CD4-positive, CD25-positive, alpha-beta regulatory T cell (primary cell): ENCODE measurements around the gene BANP. TPM values are rescaled to one million over a fixed set of nuclear protein-coding genes. Genes with fewer than 3 reads are reported as not detected.
"Not testable (repeated sequence)": the region's sequence is repeated elsewhere in the genome, so short reads cannot be mapped to it uniquely, and the experiment has no call there.

Experiments used
- ATAC-seq, 2 donors: fragments of 150-1000 bp; cut with Tn5 transposase; one replicate each; pipeline ENCODE4 v1.10.0; 2021; ENCODE audit warnings: low read depth in 2 of 2, moderate number of reproducible peaks in 2 of 2, moderate library complexity in 1 of 2
- DNase-seq, 3 donors: peaks; one replicate each; pipeline versions ENCODE4 v3.0.0 to v3.0.0-alpha.2; 2012 to 2022; ENCODE audit warnings: mixed read lengths in 1 of 3
- H3K27ac ChIP-seq: one replicate; pipeline ENCODE4 v1.7.0; 2013; ENCODE audit warnings: mild to moderate bottlenecking, low read length; ENCODE audit not compliant: insufficient read depth, poor library complexity, severe bottlenecking
- H3K27me3 ChIP-seq: one replicate; pipeline ENCODE4 v1.7.0; 2013; ENCODE audit warnings: low read length; ENCODE audit not compliant: control insufficient read depth, insufficient read depth
- H3K36me3 ChIP-seq: one replicate; pipeline ENCODE4 v1.7.0; 2013; ENCODE audit warnings: mild to moderate bottlenecking, low read length, moderate library complexity; ENCODE audit not compliant: control insufficient read depth, insufficient read depth
- H3K4me1 ChIP-seq: 2 replicates; pipeline ENCODE4 v1.7.0; 2013; ENCODE audit warnings: mild to moderate bottlenecking, low read length; ENCODE audit not compliant: insufficient read depth, control insufficient read depth, poor library complexity, severe bottlenecking
- H3K4me3 ChIP-seq: one replicate; pipeline ENCODE4 v1.7.0; 2013; ENCODE audit warnings: low read depth, mild to moderate bottlenecking, low read length, moderate library complexity
- H3K9me3 ChIP-seq, 2 experiments: 1 replicate in 1 of 2; 2 replicates in 1 of 2; pipeline ENCODE4 v1.7.0; 2013; ENCODE audit warnings: low read length in 2 of 2, mild to moderate bottlenecking in 1 of 2, moderate library complexity in 1 of 2; ENCODE audit not compliant: control insufficient read depth in 2 of 2
- H3K27ac Mint-ChIP-seq, 3 donors: one replicate each; pipeline ENCODE4 v1.8.0; 2020 to 2022; ENCODE audit warnings: mild to moderate bottlenecking in 3 of 3, mixed read lengths in 3 of 3, moderate library complexity in 2 of 3
- H3K27me3 Mint-ChIP-seq: one replicate; pipeline ENCODE4 v1.8.0; 2022; ENCODE audit warnings: mild to moderate bottlenecking, mixed read lengths
- H3K36me3 Mint-ChIP-seq: one replicate; pipeline ENCODE4 v1.8.0; 2020; ENCODE audit warnings: mixed read lengths
- H3K4me1 Mint-ChIP-seq, 4 donors: one replicate each; pipeline ENCODE4 v1.8.0; 2020 to 2022; ENCODE audit warnings: mixed read lengths in 4 of 4, mild to moderate bottlenecking in 1 of 4
- H3K4me3 Mint-ChIP-seq, 4 donors: one replicate each; pipeline ENCODE4 v1.8.0; 2020 to 2022; ENCODE audit warnings: mild to moderate bottlenecking in 4 of 4, mixed read lengths in 4 of 4, moderate library complexity in 3 of 4
- H3K9me3 Mint-ChIP-seq, 7 donors: one replicate each; pipeline ENCODE4 v1.8.0; 2020 to 2022; ENCODE audit warnings: mixed read lengths in 7 of 7, mild to moderate bottlenecking in 3 of 7, moderate library complexity in 2 of 7
- polyA plus RNA-seq, 4 donors: library from polyadenylated mRNA; unstranded; fragments of 300-500 nt; fragmentation: Illumina TruSeq; gene quantifications; one replicate each; pipeline ENCODE4 v1.2.3, GENCODE V29; 2021
- total RNA-seq: library from RNA; stranded (reverse); gene quantifications from one replicate; pipeline ENCODE4 v1.2.3, GENCODE V29; 2022

Gene BANP
- total and polyA plus RNA-seq, 5 donors from 2014 or later = 20.4 to 114 (median 26.6) TPM

DNA sequence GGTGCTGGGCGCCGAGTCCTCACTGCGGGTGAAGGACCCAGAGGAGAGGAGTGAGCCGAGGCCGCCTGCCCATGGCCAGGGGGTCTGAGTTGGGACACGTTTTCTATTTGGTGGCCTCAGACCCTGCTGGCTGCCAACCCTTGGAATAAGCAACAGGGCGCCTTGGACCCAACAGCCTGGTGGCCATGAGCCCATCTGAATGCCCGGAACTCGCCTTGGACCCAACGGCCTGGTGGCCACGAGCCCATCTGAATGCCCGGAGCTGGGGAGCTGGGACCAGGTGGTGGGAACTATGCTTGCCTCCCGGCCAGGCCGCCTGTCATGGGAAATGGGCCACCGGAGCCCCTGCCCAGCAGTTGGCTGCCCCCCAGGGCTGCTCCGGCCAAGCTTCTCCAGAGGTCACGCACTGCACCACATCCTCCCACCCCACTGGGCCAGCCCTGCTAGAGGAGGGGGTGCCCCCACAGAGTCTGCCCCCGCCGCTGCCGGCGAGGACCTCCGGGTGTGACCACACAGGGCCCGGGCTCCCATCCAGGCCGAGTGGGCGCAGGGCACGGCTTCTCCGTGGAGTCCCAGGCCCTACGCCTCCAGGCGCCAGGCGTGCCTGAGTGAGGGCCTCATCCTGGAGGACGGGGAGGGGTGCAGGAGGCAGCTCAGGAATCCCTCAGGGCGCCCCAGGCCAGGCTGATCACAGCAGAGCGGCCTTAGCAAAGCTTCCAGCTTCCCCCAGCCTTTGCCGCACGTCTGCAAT, 140.2 kb downstream of the BANP start:
- H3K36me3 Mint-ChIP-seq, H3K4me3 ChIP-seq, H3K9me3 ChIP-seq, DNase-seq, H3K36me3 ChIP-seq, H3K9me3 Mint-ChIP-seq, H3K4me1 Mint-ChIP-seq, H3K27me3 ChIP-seq, H3K4me3 Mint-ChIP-seq, H3K27ac Mint-ChIP-seq, H3K4me1 ChIP-seq, H3K27me3 Mint-ChIP-seq, H3K27ac ChIP-seq: not testable (repeated sequence)
- peak in 1 of 2 donors; percentile 15 for ATAC-seq

DNA sequence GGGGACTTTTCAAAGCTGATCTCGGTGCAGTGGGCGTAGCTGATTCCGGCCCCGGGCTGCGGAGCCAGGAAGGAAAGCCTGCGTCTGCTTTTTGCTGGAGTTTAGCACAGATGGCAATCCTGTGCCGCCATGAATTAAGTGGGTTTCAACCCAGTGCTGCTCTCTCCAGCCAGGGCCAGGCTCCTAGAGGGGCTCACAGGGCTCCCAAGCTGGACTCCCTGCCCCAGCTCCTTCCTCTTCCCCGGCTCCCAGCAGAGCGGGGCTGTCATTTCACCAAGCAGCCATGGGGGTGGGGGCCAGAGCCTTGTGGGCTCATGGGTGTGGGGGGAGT, 140.7 kb downstream of the BANP start:
- not testable (repeated sequence) for H3K27me3 Mint-ChIP-seq, DNase-seq

GRCh38 chr16:88092791-88093555, 141.7 kb downstream of the BANP start:
- H3K27ac Mint-ChIP-seq, H3K9me3 Mint-ChIP-seq, H3K4me1 ChIP-seq, H3K27ac ChIP-seq, H3K4me3 ChIP-seq, H3K36me3 Mint-ChIP-seq, H3K9me3 ChIP-seq, ATAC-seq, H3K4me1 Mint-ChIP-seq, H3K4me3 Mint-ChIP-seq, H3K27me3 Mint-ChIP-seq, H3K27me3 ChIP-seq, H3K36me3 ChIP-seq, DNase-seq: not testable (repeated sequence)

More for the DNA sequence above, 140.7 kb downstream of the BANP start:
- H3K36me3 Mint-ChIP-seq, H3K36me3 ChIP-seq, H3K4me3 ChIP-seq, H3K27ac ChIP-seq, H3K4me1 ChIP-seq, H3K4me1 Mint-ChIP-seq, H3K9me3 Mint-ChIP-seq, H3K4me3 Mint-ChIP-seq, H3K27me3 ChIP-seq, ATAC-seq, H3K27ac Mint-ChIP-seq, H3K9me3 ChIP-seq: not testable (repeated sequence)

DNA sequence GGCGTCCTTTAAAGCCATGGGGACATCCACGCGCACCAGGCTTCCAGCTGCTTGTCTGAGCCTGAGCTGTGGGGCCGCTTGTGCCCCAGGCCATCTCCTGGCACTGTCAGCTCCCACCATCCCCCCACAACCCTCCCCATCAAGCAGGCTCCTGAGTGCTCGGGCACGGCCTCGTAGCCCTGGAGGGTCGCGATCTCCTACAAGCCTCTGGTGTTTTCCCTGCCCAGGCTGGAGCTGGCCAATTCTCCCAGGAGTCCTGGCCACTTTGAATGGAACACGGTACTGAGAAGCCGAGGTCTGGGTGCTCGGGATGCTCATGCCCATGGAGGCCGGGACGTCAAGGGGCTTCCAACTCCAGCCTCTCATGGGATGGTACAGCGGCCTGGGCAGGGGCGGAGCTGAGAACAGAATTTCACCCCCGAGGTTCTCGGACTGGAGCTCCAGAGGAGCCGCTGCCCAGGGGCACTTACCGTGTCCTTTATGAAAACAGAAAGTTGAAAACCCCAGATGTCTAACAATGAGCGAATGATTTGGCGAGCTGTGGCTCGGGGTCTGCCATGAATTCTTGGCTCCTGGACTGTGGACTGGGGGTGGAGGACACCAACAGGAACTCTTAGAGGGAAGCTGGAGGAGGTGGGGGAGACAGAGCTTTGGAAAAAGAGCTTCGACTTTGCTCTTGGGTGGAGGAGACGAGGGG, 142.5 kb downstream of the BANP start:
- not testable (repeated sequence) for H3K4me3 ChIP-seq, H3K4me1 Mint-ChIP-seq, H3K9me3 Mint-ChIP-seq, H3K36me3 Mint-ChIP-seq, H3K27ac ChIP-seq, DNase-seq, H3K27ac Mint-ChIP-seq, H3K4me3 Mint-ChIP-seq, H3K36me3 ChIP-seq, H3K4me1 ChIP-seq, H3K9me3 ChIP-seq, H3K27me3 Mint-ChIP-seq, ATAC-seq, H3K27me3 ChIP-seq

GRCh38 chr16:88094253-88094575, 143.0 kb downstream of the BANP start:
- H3K4me3 ChIP-seq, H3K27me3 Mint-ChIP-seq, H3K27ac ChIP-seq, H3K9me3 Mint-ChIP-seq, H3K27me3 ChIP-seq, H3K36me3 Mint-ChIP-seq, H3K9me3 ChIP-seq, DNase-seq, H3K4me1 ChIP-seq, H3K4me1 Mint-ChIP-seq, H3K27ac Mint-ChIP-seq, H3K36me3 ChIP-seq, ATAC-seq, H3K4me3 Mint-ChIP-seq: not testable (repeated sequence)

DNA sequence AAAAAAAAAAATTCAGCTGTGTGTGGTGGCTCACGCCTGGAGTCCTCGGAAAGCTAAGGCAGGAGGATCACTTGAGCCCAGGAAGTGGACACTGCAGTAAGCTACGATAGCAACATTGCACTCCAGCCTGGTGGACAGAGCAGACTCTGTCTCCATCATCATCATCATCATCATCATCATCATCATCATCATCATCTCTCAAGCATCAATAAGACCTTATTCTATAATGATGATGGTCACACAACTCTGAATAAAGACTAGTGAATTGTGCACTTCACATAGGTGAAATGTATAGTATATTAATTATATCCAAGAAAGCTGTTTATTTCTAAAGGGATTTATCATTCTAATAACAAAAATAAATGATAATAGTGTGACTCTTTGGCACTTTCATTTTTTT, 143.7 kb downstream of the BANP start:
- H3K4me1 Mint-ChIP-seq, H3K27me3 ChIP-seq, H3K9me3 ChIP-seq, DNase-seq, ATAC-seq, H3K4me3 Mint-ChIP-seq, H3K4me3 ChIP-seq, H3K36me3 Mint-ChIP-seq, H3K4me1 ChIP-seq, H3K27ac ChIP-seq, H3K27ac Mint-ChIP-seq, H3K36me3 ChIP-seq, H3K9me3 Mint-ChIP-seq: not testable (repeated sequence)
- H3K27me3 Mint-ChIP-seq = peaks cover 11% of the 10 kb centered on the region

GRCh38 chr16:88096659-88097058, 145.4 kb downstream of the BANP start:
- not testable (repeated sequence) for DNase-seq, ATAC-seq

More at GRCh38 chr16:88096659-88097058, 145.4 kb downstream of the BANP start:
- not testable (repeated sequence) for H3K4me3 ChIP-seq, H3K4me3 Mint-ChIP-seq, H3K27ac Mint-ChIP-seq, H3K9me3 Mint-ChIP-seq, H3K4me1 Mint-ChIP-seq, H3K36me3 Mint-ChIP-seq, H3K27me3 ChIP-seq, H3K36me3 ChIP-seq, H3K4me1 ChIP-seq, H3K27ac ChIP-seq, H3K9me3 ChIP-seq
- H3K27me3 Mint-ChIP-seq = peaks cover 18% of the 10 kb centered on the region
